HG03066 (cell line): ENCODE measurements around the gene HPDL.
A peak's percentile ranks its signal among the peaks of the same experiment; 100 is the strongest.

Experiments
- ATAC-seq: cut with Tn5 transposase; IDR thresholded peaks from one replicate; pipeline ENCODE4 v1.9.1; 2021; ENCODE audit warnings: low read depth; ENCODE audit not compliant: unreplicated experiment

HPDL gene

DNA sequence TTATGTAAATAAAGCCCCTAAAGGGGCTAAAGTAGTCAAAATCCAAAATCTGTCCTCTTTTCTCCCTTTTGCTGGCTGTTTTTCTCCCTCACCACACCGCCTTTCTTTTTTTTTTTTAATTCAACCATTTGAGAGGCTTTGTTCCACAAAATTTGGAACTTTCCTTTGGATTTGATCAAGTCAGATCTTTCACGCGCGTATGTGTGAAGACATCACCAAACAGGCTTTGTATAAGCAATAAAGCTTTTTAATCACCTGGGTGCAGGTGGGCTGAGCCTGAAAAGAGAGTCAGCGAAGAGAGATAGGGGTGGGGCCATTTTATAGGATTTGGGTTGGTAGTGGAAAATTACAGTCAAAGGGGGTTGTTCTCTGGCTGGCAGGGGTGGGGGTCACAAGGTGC, 5.3 kb upstream of the HPDL start:
- ATAC-seq = no peak

- no peak for ATAC-seq
These were observed 4.1 kb upstream of the HPDL start for GRCh38 chr1:45322486-45323040.

GRCh38 chr1:45325851-45326506, 716 bp upstream of the HPDL start:
- no peak for ATAC-seq

DNA sequence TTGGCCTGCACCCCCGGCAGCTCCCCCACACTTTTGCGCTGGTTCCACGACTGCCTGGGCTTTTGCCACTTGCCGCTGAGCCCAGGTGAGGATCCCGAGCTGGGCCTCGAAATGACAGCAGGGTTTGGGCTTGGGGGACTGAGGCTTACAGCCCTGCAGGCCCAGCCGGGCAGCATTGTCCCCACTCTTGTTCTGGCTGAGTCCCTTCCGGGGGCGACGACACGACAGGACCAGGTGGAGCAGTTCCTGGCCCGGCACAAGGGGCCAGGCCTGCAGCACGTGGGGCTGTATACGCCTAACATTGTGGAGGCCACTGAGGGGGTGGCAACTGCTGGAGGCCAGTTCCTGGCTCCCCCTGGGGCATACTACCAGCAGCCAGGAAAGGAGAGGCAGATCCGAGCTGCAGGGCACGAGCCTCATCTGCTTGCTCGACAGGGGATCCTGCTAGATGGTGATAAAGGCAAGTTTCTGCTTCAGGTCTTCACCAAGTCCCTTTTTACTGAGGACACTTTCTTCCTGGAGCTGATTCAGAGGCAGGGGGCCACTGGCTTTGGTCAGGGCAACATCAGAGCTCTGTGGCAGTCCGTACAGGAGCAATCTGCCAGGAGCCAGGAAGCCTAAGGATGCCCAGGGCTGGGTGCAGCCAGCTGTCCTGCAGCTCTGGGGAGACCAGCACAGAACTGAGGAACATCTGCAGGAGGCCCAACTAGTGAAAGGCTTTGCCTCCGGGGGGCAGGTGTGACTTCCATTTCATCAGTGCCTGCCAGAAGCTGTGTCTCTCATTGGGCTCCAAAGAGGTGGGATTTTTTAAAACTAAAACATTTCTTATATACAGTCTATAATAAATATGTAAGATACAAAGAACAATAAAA, 1.2 kb downstream of the HPDL start:
- ATAC-seq = no peak

DNA sequence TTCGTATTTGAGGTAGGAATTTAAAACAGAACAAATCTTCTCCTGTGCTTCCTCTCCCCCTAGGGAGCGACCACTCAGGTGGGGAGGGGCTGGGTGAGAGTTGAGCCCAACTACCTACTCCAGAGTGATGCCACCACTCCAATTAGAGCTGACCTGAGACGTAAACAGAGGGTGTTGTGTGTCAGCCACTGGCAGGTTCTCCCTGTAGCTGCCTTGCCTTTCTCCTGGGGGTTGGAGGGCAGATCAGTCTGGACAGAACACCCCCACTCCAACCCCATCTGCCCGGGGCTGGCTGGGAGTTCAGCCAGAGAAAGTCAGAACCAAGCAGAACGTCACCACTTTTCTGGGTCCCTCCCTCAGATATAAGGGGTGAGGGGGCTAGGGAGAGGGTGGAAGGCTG, 2.0 kb downstream of the HPDL start:
- no peak for ATAC-seq

DNA sequence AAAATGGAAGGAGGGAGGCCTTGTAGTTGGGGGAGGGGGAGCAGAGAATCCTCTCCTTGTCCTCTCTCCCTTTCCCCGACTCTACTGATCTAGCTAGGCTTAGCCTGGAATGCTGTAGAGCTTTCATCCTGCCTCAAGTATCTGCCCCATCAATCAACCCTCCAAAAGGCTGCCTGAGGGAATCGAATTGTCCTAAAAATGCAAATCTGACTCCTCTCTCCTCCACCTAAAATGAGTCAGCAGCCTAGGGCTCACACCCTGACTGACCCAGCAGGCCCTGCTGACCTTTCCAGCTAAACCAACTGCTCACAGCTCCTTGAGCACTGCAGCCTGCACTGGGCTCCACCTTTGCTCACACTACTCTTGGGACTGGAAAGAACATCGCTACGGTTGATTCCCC, 2.8 kb downstream of the HPDL start:
- no peak for ATAC-seq

- no peak for ATAC-seq
These were observed 5.0 kb downstream of the HPDL start for GRCh38 chr1:45331436-45332345.

DNA sequence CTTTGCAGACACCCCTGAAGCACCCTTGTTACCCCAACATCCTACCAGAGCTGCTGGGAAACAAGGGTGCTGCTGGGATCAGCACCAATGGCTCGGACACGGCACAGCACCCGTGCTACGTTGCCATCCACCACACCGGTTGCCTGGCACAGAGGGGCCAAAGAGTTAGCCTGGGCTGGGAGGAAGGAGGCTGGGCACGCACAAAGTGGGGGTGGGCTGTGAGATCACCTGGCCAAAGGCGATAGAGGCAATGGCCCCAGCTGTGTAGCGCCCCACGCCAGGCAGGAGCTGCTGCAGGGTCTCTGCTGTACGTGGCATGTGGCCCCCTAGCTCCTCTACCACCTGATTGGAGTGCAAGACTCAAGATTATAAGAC, 5.6 kb downstream of the HPDL start:
- ATAC-seq = no peak

DNA sequence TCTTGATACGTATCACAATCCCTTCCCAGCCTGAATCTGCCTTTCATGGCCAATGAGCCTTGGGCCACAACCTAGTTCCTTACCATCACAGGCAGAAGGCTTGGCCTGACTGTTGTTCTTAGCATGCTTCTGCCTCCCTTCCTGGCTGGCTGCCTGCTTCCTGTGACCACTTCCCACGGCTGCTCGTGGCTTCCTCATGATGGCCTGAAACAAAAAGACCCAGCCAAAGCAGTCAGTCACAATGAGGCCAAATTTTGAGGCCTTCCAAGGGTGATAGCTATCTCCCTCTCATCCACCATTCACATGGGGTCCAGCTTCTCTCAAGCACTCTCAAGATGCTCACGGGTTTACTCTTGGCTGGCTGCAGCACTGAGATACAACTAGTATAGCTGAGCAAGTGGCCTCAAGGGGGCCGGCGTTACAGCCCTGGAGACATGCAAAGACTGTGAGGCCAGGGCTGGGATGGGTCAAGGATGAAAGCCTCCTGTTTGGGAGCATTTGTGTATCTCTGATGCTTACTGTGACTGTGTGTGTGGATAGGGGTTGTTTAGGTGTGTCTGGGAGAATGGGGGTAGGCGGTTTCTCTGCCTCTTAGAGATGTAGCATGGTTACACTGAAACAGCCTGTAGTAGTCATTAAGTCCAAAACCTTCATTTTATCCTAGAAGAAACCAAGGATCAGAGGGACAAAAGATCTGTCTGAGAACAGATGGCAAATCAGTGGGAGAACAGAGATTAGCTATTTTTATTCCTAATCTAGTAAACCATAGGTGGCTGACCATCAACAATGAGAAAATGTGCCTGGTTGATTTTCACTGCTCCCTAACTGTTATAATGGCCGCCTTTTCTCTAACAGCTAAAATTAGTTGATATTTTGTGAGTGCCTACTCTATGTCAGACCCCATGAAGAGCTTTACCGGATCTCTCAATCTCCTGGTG, 7.9 kb downstream of the HPDL start:
- ATAC-seq = no peak

DNA sequence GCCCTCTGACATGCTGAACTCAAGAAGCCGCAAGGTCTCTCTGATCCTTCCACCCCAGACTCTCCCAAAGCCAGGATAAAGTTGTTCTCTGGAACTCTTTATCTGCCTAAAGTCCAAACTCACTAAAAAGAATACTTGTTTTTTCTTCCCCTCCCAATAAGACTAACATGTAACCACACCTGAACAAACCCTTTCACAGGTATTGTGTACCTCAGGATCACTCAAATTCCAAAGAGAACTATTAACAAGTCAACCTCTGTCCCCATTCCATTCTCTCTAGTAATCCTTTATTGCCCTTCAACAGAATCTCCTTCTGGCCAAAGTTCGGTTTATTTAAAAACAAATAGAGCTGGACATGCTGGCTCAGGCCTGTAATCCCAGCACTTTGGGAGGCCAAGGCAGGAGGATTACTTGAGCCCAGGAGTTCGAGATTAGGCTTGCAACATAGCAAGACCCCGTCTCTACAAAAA, 9.2 kb downstream of the HPDL start:
- ATAC-seq = no peak

- ATAC-seq = no peak
These were observed 11.1 kb downstream of the HPDL start for GRCh38 chr1:45337630-45338325.

- peak; percentile 82 for ATAC-seq
These were observed 13.3 kb downstream of the HPDL start, which contains the start of the genes MUTYH and TOE1 for GRCh38 chr1:45339789-45340558. Gene MUTYH, minus strand, starts transcription at chr1:45340440. Its CDS starts 5,935 bp downstream, at chr1:45334505. Gene TOE1, plus strand, starts transcription at chr1:45340170. Its CDS starts 83 bp downstream, at chr1:45340253.

DNA sequence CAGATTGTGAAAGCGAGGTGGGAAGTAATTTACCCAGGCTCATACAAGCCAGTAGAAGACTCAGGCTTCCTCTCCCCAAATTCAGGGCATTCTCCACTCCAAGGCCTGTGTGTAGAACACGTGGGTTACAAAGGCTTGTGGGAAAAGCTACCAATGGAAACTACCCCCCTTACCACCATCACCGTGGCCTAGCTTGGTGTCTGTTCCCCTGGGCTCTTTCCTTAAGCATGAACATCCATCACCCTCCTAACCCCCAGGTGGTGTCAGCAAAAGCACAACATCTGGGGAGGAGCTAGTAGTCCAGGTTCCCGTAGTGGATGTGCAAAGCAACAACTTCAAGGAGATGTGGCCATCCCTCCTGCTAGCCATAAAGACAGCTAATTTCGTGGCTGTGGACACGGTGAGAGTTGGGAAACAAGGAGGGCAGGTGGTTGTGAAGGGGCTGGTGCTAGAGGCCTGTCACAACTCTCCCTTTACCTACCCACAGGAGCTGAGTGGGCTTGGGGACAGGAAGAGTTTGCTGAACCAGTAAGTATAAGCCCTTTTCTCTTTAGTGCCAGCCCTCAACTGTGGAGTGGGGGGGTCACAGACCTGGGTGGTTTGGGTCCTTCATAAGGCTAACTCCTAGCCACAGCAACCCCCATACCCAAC, 14.2 kb downstream of the HPDL start:
- no peak for ATAC-seq

DNA sequence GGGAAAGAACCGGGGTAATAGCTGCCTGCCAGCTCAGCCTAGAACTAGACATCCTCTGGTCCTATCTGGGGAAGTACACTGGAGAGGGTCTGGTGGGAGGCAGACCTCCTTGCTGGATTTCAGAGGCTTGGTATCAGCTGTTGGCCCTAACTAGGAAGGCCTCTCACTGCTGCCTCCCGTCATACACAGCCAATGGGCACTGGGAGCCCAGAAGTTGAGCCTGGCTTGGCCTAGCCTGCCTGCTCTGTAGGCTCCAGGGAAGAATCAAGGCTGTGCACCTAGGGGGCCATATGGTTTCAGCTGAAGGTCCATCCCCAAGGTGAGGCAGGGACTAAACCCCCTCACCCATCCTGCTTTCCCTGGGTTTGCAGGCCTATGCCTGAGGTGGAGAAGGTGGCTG, 17.8 kb downstream of the HPDL start:
- no peak for ATAC-seq

DNA sequence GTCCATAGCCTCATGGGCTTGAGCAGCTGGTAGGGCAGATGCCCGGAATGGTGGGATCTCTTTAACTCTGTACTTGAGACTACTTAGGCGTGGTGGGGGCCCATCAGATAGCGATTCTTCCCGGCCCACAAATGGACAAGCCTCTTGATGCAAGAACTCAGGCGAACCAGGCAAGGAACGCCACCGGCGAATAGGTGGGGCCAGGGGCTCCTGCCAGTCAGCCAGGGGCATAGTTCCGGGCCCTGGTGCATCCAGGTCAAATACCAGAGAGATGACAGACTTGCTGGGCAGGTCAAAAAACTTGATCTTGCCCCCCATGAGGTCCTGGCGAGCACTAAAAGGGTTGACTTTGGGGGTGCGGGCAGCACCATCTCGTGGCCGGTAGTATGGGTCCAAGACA, 18.3 kb downstream of the HPDL start:
- no peak for ATAC-seq

DNA sequence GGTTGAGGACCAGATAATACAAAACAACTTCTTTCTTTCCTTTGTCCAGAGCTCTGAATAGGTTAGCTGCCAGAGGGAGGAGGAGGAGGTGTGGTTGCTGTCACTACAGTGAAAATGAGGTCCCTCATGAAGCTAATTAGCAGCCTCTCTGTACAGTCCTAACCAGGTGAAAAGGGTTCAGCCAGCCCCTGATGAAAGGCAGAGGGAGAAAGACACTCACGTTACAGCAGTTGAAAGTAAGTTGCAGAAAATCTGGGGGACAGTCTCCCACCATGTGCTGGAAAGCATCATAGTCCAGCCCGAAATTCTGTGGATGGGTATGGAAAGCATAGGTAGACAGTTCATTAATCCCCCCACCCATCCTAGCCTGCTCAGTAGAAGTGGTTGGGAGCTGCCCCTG, 19.8 kb downstream of the HPDL start:
- no peak for ATAC-seq

- ATAC-seq = no peak
These were observed 21.3 kb downstream of the HPDL start for GRCh38 chr1:45348020-45348419.

DNA sequence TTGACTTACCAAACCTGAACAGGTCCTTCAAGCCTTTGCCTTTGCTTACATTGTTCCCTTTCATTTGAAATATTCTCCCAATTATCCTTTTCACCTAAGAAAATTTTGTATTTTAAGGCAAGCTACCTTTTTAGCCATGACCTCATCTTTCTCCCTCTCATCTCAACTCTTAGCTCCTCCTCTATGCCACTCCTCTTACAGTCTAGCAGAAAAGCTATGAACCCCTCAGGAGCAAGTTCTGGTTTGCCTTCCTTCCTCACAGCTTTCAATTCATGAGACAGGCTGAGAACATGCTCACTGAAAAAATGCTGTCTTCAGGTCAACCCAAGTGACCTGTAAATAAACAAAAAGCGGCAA, 21.9 kb downstream of the HPDL start:
- ATAC-seq = no peak
